Right ventricle myocardium superior (tissue), 1 donor: ENCODE results near the gene EID2. TPM values are rescaled to one million over a fixed set of nuclear protein-coding genes. Genes with fewer than 3 reads are reported as not detected.
A peak's percentile ranks its signal among the peaks of the same experiment; 100 is the strongest.

Experiments used
- ATAC-seq: fragments of 200-7000 bp; cut with Tn5 transposase; one replicate; pipeline ENCODE4 v1.9.1; 2020; ENCODE audit warnings: mild to moderate bottlenecking; ENCODE audit not compliant: poor library complexity
- DNase-seq: peaks from one replicate; pipeline ENCODE4 v3.0.0-alpha.2; 2020
- intact Hi-C: fragments of 100-400 bp; cut with DNase I; formaldehyde crosslinking; loops from one replicate; pipeline ENCODE4 v1.11.2; 2022
- total RNA-seq: library from RNA; stranded (reverse); fragmentation: NEBNext Ultra II Directional; extraction: Animal tissue kit (Norgen Biotek cat#: 25700); gene quantifications from one replicate; pipeline ENCODE4 v1.2.1, GENCODE V29; 2021
- donor health status: DM: no; HTN: yes; CAD: no; lungs with severe emphysema.

Gene EID2
- total RNA-seq, 1 donor from 2014 or later: 10.3 TPM

GRCh38 chr19:39509233-39509632 lies 30.7 kb downstream of the EID2 start:
- DNase-seq (no peak), ATAC-seq (no peak)
- intact Hi-C loops: no loop called here

- ATAC-seq (no peak), DNase-seq (no peak)
- intact Hi-C loops: no loop called here
Observed at GRCh38 chr19:39508629-39509028, 31.3 kb downstream of the EID2 start.

GRCh38 chr19:39507715-39508364 lies 32.1 kb downstream of the EID2 start:
- intact Hi-C loops: no loop called here
- DNase-seq (no peak), ATAC-seq (no peak)

GRCh38 chr19:39506944-39507714 lies 32.8 kb downstream of the EID2 start:
- no peak for DNase-seq
- no peak for ATAC-seq

GRCh38 chr19:39506598-39506943 lies 33.4 kb downstream of the EID2 start:
- intact Hi-C loops: no loop called here
- DNase-seq (no peak), ATAC-seq (no peak)

More at GRCh38 chr19:39506944-39507714, 32.8 kb downstream of the EID2 start:
- intact Hi-C loops: no loop called here

GRCh38 chr19:39502640-39503417 lies 37.1 kb downstream of the EID2 start:
- ATAC-seq (peak; percentile 76), DNase-seq (peak; percentile 75)
- intact Hi-C loops: no loop called here

- ATAC-seq (no peak), DNase-seq (no peak)
- intact Hi-C loops: no loop called here
Observed at GRCh38 chr19:39501340-39501739, 38.6 kb downstream of the EID2 start.

- ATAC-seq: no peak
- intact Hi-C loops: no loop called here
- DNase-seq: no peak
Observed at GRCh38 chr19:39500543-39500942, 39.4 kb downstream of the EID2 start.

- ATAC-seq: no peak
- no peak for DNase-seq
- intact Hi-C loops: no loop called here
Observed at GRCh38 chr19:39499932-39500331, 40.0 kb downstream of the EID2 start.

GRCh38 chr19:39498798-39499642 lies 40.9 kb downstream of the EID2 start, which contains the start of gene DLL3:
Gene DLL3, plus strand, starts transcription at chr19:39498947. Its CDS starts 28 bp downstream, at chr19:39498975.
- no peak for ATAC-seq
- intact Hi-C loops: no loop called here
- no peak for DNase-seq

GRCh38 chr19:39497996-39498797 lies 41.8 kb downstream of the EID2 start:
- ATAC-seq (peak; percentile 49), DNase-seq (no peak)
- intact Hi-C loops: no loop called here

GRCh38 chr19:39497701-39497995 lies 42.3 kb downstream of the EID2 start:
- ATAC-seq (no peak), DNase-seq (no peak)
- intact Hi-C loops: no loop called here

GRCh38 chr19:39496063-39496462 lies 43.9 kb downstream of the EID2 start:
- intact Hi-C loops: no loop called here
- DNase-seq (no peak), ATAC-seq (no peak)

- ATAC-seq (no peak), DNase-seq (no peak)
- intact Hi-C loops: no loop called here
Observed at GRCh38 chr19:39494661-39495060, 45.3 kb downstream of the EID2 start.

GRCh38 chr19:39492788-39493187 lies 47.2 kb downstream of the EID2 start:
- DNase-seq (no peak), ATAC-seq (no peak)
- intact Hi-C loops: no loop called here

- ATAC-seq (no peak), DNase-seq (no peak)
- intact Hi-C loops: no loop called here
Observed at GRCh38 chr19:39492225-39492624, 47.7 kb downstream of the EID2 start.

GRCh38 chr19:39489756-39490155 lies 50.2 kb downstream of the EID2 start:
- DNase-seq: no peak
- ATAC-seq: no peak
- intact Hi-C loops: no loop called here
